ENCODE measurements around the gene C2orf49. TPM values are rescaled to one million over a fixed set of nuclear protein-coding genes. Genes with fewer than 3 reads are reported as not detected.

The C2orf49 gene
- total and polyA plus RNA-seq, 2 of the 8 experiments (the other 6 are each of a cell fraction or from before 2014, with no cell fraction given), result 5.6 to 19.9 TPM

- TF ChIP-seq CHD7 (IDR thresholded peaks at IDR 0.05; ENCODE audit: insufficient replicate concordance, low read length) (no peak), SIN3A (conservative IDR thresholded peaks at IDR 0.05 in 1 of 2, IDR thresholded peaks at IDR 0.05 in 1 of 2; ENCODE audit: low read depth in 1 of 2, low read length in 2 of 2) (no peak), RAD21 (IDR thresholded peaks at IDR 0.05 in 1 of 2, conservative IDR thresholded peaks at IDR 0.05 in 1 of 2; ENCODE audit: low read depth in 2 of 2, low read length in 2 of 2) (no peak), ZNF274 (IDR thresholded peaks at IDR 0.05; ENCODE audit: borderline replicate concordance, extremely low read depth, low read length) (no peak), SP1 (IDR thresholded peaks at IDR 0.05; ENCODE audit: low read depth, low read length) (no peak), RXRA (IDR thresholded peaks at IDR 0.05; ENCODE audit: insufficient read depth, low read depth, low read length) (no peak)
Observed at GRCh38 chr2:105330681-105331375, 6.5 kb upstream of the C2orf49 start (continued).

All from H1 (cell line).